ENCODE results near the gene TIMP2.
A peak's percentile ranks its signal among the peaks of the same experiment; 100 is the strongest.
"Not testable (repeated sequence)": the region's sequence is repeated elsewhere in the genome, so short reads cannot be mapped to it uniquely, and the experiment has no call there.

Gene TIMP2

DNA sequence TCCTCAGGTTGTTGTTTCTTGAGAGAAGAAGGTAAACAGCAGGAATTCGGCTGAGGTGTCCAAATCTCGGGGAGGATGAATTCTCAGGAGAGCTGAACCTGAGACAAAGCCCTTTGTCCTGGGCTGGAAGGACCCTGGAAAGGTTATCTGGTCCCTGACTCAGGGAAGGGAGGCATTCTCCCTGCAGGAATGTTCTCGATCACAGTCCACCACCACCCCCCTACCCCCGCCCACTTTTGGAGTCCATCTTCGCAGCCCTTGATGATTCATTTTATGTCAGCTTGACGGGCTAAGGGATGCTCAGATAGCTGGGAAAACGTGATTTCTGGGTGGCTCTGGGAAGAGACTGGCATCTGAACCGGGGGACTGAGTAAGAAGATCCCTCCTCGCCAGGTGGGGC lies 20.8 kb downstream of the TIMP2 start:
- DNase-seq (ENCODE audit: low spot score) = no peak

GRCh38 chr17:78903101-78903779 lies 21.9 kb downstream of the TIMP2 start, which contains the start of gene CEP295NL:
Gene CEP295NL, minus strand, starts transcription at chr17:78903201. Its CDS starts 1,373 bp downstream, at chr17:78901828.
- peak; percentile 21 for DNase-seq (ENCODE audit: low spot score)

GRCh38 chr17:78902231-78902630 lies 23.0 kb downstream of the TIMP2 start:
- not testable (repeated sequence) for DNase-seq (ENCODE audit: low spot score)

GRCh38 chr17:78901806-78902205 lies 23.4 kb downstream of the TIMP2 start:
- DNase-seq (ENCODE audit: low spot score) = no peak

- no peak for DNase-seq (ENCODE audit: low spot score)
These were observed 24.4 kb downstream of the TIMP2 start for GRCh38 chr17:78900816-78901215.

GRCh38 chr17:78899361-78900260 lies 25.6 kb downstream of the TIMP2 start:
- no peak for DNase-seq (ENCODE audit: low spot score)

DNA sequence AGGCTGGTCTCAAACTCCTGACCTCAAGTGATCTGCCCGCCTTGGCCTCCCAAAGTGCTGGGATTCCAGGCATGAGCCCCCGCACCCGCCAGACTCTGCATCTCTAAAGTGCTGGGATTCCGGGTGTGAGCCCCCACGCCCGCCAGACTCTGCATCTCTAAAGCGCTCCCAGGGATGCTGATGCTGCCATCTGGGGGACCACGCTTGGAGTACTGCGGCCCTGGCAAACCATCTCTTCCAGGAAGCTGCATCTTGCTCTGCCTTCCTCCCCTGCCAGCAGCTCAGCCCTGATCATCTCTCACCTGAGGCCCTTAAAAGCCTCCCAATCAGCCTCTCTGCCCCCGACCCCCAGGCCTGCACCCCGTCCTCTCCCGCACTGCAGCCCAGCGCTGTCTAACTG lies 26.2 kb downstream of the TIMP2 start:
- DNase-seq (ENCODE audit: low spot score) = no peak

- DNase-seq (ENCODE audit: low spot score) = no peak
These were observed 26.9 kb downstream of the TIMP2 start for GRCh38 chr17:78898075-78898836.

GRCh38 chr17:78897664-78898047 lies 27.5 kb downstream of the TIMP2 start:
- DNase-seq (ENCODE audit: low spot score) = no peak

DNA sequence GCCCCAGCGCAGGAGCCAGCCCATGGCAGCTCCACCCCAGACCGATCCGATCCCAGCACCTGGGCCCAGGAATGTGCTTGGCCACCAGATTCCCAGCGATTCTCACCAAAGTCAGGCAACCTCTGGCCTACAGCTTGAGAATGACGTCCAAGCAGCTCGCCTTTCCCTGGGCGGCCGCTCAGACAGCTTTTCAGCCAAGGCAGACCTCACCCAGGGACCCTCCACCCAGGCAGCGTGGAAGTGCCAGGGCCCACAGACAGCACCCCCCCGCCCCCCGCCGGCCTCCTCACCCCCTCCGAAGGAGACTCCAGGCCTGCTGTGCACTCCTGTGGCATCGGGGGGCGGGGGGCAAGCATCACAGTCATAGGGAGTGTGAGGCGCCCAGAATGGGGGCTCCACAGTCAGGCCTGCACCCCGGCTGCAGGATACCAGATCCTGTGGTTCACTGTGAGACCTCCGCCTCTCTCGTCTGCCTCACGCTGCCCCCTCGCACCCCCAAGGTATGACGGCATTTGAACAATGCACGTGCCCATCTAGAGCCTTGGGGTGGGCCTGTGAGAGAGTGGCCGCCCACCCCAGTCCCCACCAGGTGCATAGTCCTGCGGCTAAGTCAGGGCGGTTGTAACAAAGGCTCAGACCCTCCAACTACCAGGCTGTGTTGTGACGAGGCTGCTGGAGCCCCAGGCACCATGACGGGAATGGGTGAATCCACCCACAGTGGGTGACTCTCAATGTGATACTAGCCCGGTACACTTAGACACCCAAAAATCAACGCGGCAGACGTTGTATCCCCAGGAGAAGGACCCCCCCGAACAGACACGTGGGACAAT lies 28.1 kb downstream of the TIMP2 start:
- no peak for DNase-seq (ENCODE audit: low spot score)

- no peak for DNase-seq (ENCODE audit: low spot score)
These were observed 28.9 kb downstream of the TIMP2 start for GRCh38 chr17:78896091-78896833.

DNA sequence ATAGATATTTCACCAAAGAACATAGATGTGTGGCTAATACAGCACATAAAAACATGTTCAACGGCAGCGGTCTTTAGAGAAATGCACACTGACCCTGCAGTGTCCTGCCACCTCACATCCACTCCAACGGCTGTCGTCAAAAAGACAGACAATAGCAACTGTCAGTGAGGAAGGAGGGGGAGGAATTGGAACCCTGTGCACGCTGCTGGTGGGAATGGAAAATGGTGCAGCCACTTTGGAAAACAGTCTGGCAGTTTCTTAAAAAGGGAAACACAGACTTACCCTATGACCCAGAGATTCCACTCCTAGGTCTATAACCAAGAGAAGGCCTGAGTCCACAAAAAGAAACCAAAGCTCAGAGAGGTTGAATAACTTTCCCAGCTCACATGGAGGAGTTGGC lies 29.9 kb downstream of the TIMP2 start:
- DNase-seq (ENCODE audit: low spot score) = no peak

DNA sequence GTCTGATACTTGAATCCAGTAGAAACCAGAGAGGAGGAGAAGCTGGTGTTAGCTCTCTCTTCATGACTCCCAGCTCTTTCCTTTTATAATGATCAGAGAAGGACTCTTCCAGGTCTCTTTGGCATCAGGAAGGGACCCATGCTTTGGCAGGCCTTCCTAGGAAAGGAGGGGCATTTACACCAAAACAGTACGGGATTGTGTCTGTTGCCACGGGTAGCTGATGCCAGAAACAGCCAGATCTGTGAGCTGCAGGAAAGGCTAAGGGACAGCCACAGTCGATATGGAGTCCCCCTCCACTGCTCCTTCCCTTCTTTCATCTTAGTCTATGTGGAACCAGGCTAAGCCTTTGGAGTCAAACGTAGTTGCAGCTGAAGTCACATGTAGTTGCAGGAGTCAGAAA lies 31.5 kb downstream of the TIMP2 start:
- no peak for DNase-seq (ENCODE audit: low spot score)

- no peak for DNase-seq (ENCODE audit: low spot score)
These were observed 32.2 kb downstream of the TIMP2 start for GRCh38 chr17:78892936-78893379.

- DNase-seq (ENCODE audit: low spot score) = no peak
These were observed 32.7 kb downstream of the TIMP2 start for GRCh38 chr17:78892520-78892919.

- DNase-seq (ENCODE audit: low spot score) = no peak
These were observed 33.1 kb downstream of the TIMP2 start for GRCh38 chr17:78892062-78892456.

DNA sequence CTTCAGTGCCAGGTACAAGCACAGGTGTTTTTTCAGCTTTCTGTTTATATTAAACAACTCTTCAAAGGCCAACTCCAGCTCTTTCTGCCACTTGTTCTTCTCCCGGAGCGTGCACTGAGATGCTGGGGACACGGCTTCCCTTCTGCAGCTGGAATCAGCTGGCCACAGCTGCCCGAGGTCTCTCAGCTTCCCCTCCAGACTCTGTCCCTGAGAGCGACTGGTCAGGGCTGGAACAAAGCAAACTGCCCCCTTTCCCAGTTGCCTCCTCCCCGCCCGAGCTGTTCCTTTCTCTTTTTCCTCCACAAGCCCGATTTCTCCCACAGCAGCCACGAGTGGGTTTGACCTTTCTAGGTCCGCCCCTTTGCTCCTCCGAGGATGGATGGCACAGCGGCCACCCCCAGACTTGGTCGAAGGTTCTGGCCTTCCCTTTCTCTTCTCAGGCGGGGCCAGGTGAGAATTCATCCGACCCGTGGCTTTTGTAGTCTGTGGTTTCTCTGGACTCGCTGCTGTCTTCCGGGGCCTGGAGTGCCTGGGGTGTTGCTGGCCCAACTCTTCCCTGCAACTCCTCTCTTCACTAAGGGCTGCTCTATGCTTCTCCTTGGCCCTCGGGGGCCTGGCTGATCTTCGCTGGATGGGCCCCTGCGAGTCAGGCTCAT lies 33.7 kb downstream of the TIMP2 start:
- no peak for DNase-seq (ENCODE audit: low spot score)

DNA sequence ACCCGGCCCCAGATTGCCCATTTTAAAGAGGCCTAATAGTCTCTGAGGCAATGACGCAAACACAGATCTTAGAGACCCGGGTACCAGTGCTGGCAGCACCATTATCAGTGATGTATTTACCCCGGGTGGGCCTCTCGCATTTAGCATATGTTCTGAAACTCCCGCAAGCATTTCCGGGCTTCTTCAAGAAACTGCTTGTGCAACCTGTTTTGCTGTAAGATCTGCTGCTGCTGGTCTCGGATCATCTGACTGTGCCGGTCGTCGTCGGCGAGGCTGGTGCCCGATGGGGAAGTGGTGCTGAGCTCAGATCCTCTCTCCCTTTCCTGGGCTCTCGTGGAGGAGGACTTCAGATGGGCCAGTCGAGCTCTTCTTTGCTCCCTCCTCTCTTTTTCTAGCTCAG lies 34.7 kb downstream of the TIMP2 start:
- DNase-seq (ENCODE audit: low spot score) = no peak

DNA sequence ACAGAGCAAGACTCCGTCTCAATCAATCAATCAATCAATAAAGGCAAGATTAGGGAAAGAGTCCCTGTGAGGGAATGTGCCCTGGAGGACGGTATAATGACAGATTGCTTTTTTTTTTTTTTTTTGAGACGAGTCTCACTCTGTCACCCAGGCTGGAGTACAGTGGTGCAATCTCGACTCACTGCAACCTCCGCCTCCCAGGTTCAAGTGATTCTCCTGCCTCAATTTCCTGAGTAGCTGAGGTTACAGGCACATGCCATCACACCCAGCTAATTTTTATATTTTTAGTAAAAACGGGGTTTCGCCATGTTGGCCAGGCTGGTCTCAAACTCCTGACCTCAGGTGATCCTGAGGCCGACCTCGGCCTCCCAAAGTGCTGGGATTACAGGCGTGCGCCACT lies 35.1 kb downstream of the TIMP2 start:
- not testable (repeated sequence) for DNase-seq (ENCODE audit: low spot score)

GRCh38 chr17:78889531-78889930 lies 35.7 kb downstream of the TIMP2 start:
- no peak for DNase-seq (ENCODE audit: low spot score)

Data from RKO (cell line).